H9 (cell line): Measurements from ENCODE around the gene DDX60. TPM values are rescaled to one million over a fixed set of nuclear protein-coding genes. Genes with fewer than 3 reads are reported as not detected.

Experiments used
- DNase-seq: peaks from one replicate; pipeline ENCODE4 v3.0.0-alpha.2; 2017
- H2AFZ ChIP-seq: one replicate; pipeline ENCODE4 v1.6.1; 2013; ENCODE audit warnings: mild to moderate bottlenecking, low read length, control low read depth, moderate library complexity
- H2AK5ac ChIP-seq: 2 replicates; pipeline ENCODE4 v1.6.1; 2013; ENCODE audit warnings: low read length, control low read depth, mixed read lengths; ENCODE audit not compliant: insufficient read length
- H2BK120ac ChIP-seq: one replicate; pipeline ENCODE4 v1.6.1; 2013; ENCODE audit warnings: low read depth, mild to moderate bottlenecking, low read length, control low read depth, inconsistent platforms; ENCODE audit not compliant: poor library complexity, severe bottlenecking
- H2BK12ac ChIP-seq: 2 replicates; pipeline ENCODE4 v1.6.1; 2013; ENCODE audit warnings: low read length, control low read depth, mixed read lengths, low read depth; ENCODE audit not compliant: insufficient read length
- H2BK15ac ChIP-seq: 2 replicates; pipeline ENCODE4 v1.6.1; 2013; ENCODE audit warnings: low read depth, low read length, control low read depth
- H2BK20ac ChIP-seq: one replicate; pipeline ENCODE4 v1.6.1; 2013; ENCODE audit warnings: low read depth, mild to moderate bottlenecking, low read length, control low read depth, inconsistent platforms; ENCODE audit not compliant: poor library complexity, severe bottlenecking
- H2BK5ac ChIP-seq: 2 replicates; pipeline ENCODE4 v1.6.1; 2013; ENCODE audit warnings: low read length, control low read depth, mixed read lengths; ENCODE audit not compliant: insufficient read length
- H3K14ac ChIP-seq: 2 replicates; pipeline ENCODE4 v1.6.1; 2013; ENCODE audit warnings: low read length, control low read depth; ENCODE audit not compliant: insufficient read depth
- H3K18ac ChIP-seq: 2 replicates; pipeline ENCODE4 v1.6.1; 2013; ENCODE audit warnings: low read depth, mild to moderate bottlenecking, mixed read lengths, low read length, control low read depth; ENCODE audit not compliant: insufficient read length
- H3K23ac ChIP-seq: 2 replicates; pipeline ENCODE4 v1.6.1; 2013; ENCODE audit warnings: low read length, control low read depth, mixed read lengths, low read depth; ENCODE audit not compliant: insufficient read length
- H3K23me2 ChIP-seq: 2 replicates; pipeline ENCODE4 v1.6.1; 2013; ENCODE audit warnings: low read depth, mild to moderate bottlenecking, mixed read lengths, low read length, control low read depth; ENCODE audit not compliant: insufficient read length, poor library complexity, severe bottlenecking
- H3K27ac ChIP-seq: 2 replicates; pipeline ENCODE4 v1.5.1; 2013; ENCODE audit warnings: low read length, control low read depth, mixed read lengths, low read depth; ENCODE audit not compliant: insufficient read length
- H3K27me3 ChIP-seq: 2 replicates; pipeline ENCODE4 v1.6.1; 2013; ENCODE audit warnings: low read length, control low read depth, inconsistent platforms; ENCODE audit not compliant: insufficient read depth
- H3K4ac ChIP-seq: 2 replicates; pipeline ENCODE4 v1.6.1; 2013; ENCODE audit warnings: low read depth, mild to moderate bottlenecking, control low read depth, inconsistent platforms, low read length, moderate library complexity
- H3K4me1 ChIP-seq: 2 replicates; pipeline ENCODE4 v1.6.1; 2013; ENCODE audit warnings: low read length, control low read depth, inconsistent platforms; ENCODE audit not compliant: insufficient read depth
- H3K4me2 ChIP-seq: 2 replicates; pipeline ENCODE4 v1.6.1; 2013; ENCODE audit warnings: low read length, control low read depth, mixed read lengths; ENCODE audit not compliant: insufficient read length, insufficient read depth
- H3K56ac ChIP-seq: 2 replicates; pipeline ENCODE4 v1.6.1; 2013; ENCODE audit warnings: low read depth, mild to moderate bottlenecking, mixed read lengths, low read length, control low read depth; ENCODE audit not compliant: insufficient read length
- H3K79me1 ChIP-seq: 2 replicates; pipeline ENCODE4 v1.6.1; 2013; ENCODE audit warnings: low read depth, mild to moderate bottlenecking, moderate library complexity, low read length, control low read depth, inconsistent platforms; ENCODE audit not compliant: insufficient read depth, poor library complexity, severe bottlenecking
- H3K79me2 ChIP-seq: 2 replicates; pipeline ENCODE4 v1.6.1; 2013; ENCODE audit warnings: low read length, control low read depth, inconsistent platforms; ENCODE audit not compliant: insufficient read depth
- H3K9ac ChIP-seq: 2 replicates; pipeline ENCODE4 v1.6.1; 2013; ENCODE audit warnings: low read length, control low read depth, mixed read lengths; ENCODE audit not compliant: insufficient read length; ENCODE audit errors: extremely low read depth
- H3K9me3 ChIP-seq: one replicate; pipeline ENCODE4 v1.6.1; 2013; ENCODE audit warnings: low read depth, low read length, inconsistent platforms; ENCODE audit not compliant: control insufficient read depth
- H3T11ph ChIP-seq: one replicate; pipeline ENCODE4 v1.6.1; 2013; ENCODE audit warnings: mild to moderate bottlenecking, low read length, control low read depth, inconsistent platforms
- H4K20me1 ChIP-seq: one replicate; pipeline ENCODE4 v1.6.1; 2013; ENCODE audit not compliant: control insufficient read depth, insufficient read length, insufficient read depth
- H4K5ac ChIP-seq: 2 replicates; pipeline ENCODE4 v1.6.1; 2013; ENCODE audit warnings: low read depth, mild to moderate bottlenecking, mixed read lengths, low read length, control low read depth; ENCODE audit not compliant: insufficient read length
- H4K8ac ChIP-seq: replicated peaks from 2 replicates; pipeline ENCODE4 v1.6.1; 2013; ENCODE audit warnings: low read length, control low read depth, mixed read lengths, low read depth; ENCODE audit not compliant: insufficient read length
- H4K91ac ChIP-seq: 2 replicates; pipeline ENCODE4 v1.6.1; 2013; ENCODE audit warnings: low read depth, mild to moderate bottlenecking, moderate library complexity, mixed read lengths, low read length, control low read depth; ENCODE audit not compliant: insufficient read length
- H3K27ac Mint-ChIP-seq, 3 experiments: 2 replicates in 2 of 3; 3 replicates in 1 of 3; pipeline ENCODE4 v1.8.0; 2020 to 2021; ENCODE audit warnings: mixed read lengths in 3 of 3, mild to moderate bottlenecking in 1 of 3, moderate library complexity in 1 of 3
- H3K27me3 Mint-ChIP-seq: 2 replicates; pipeline ENCODE4 v1.8.0; 2021; ENCODE audit warnings: low read depth, mild to moderate bottlenecking, moderate library complexity, mixed read lengths
- H3K36me3 Mint-ChIP-seq, 3 experiments: 2 replicates in 2 of 3; 3 replicates in 1 of 3; pipeline ENCODE4 v1.8.0; 2020 to 2021; ENCODE audit warnings: low read depth in 3 of 3, mixed read lengths in 3 of 3; ENCODE audit not compliant: insufficient read depth in 1 of 3
- H3K4me1 Mint-ChIP-seq, 2 experiments: 2 replicates each; pipeline ENCODE4 v1.8.0; 2020; ENCODE audit warnings: mixed read lengths in 2 of 2
- H3K4me3 Mint-ChIP-seq, 2 experiments: 2 replicates in 1 of 2; 3 replicates in 1 of 2; pipeline ENCODE4 v1.8.0; 2020 to 2021; ENCODE audit warnings: mild to moderate bottlenecking in 2 of 2, mixed read lengths in 2 of 2, moderate library complexity in 1 of 2
- H3K9me3 Mint-ChIP-seq, 2 experiments: 2 replicates in 1 of 2; 3 replicates in 1 of 2; pipeline ENCODE4 v1.8.0; 2020; ENCODE audit warnings: mild to moderate bottlenecking in 2 of 2, mixed read lengths in 2 of 2, moderate library complexity in 1 of 2
- CTCF ChIP-seq: fragments of 200-600 bp; sonication (generic); conservative IDR thresholded peaks from 3 replicates; pipeline ENCODE4 v1.8.0; 2021; ENCODE audit warnings: antibody characterized with exemption, mild to moderate bottlenecking
- WGBS: extraction: QIAGEN DNeasy Blood & Tissue Kit; methylation state at CpG from one replicate; pipeline ENCODE4 v1.1.7; 2013; ENCODE audit warnings: missing lambda C conversion rate, low lambda C conversion rate, mixed read lengths; ENCODE audit not compliant: insufficient read length; ENCODE audit errors: extremely low coverage; 5-methylcytosine and 5-hydroxymethylcytosine counted together
- total RNA-seq: library from RNA; stranded (reverse); gene quantifications from 2 replicates; pipeline ENCODE4 v1.2.1, GENCODE V29; 2021

Gene DDX60
- total RNA-seq, 1 experiment from 2014 or later: 3.9 TPM

- WGBS: 100% methylated on average over 1 of the region's 4 CpGs
- H4K5ac ChIP-seq: no peak overlapping the region
- H3K27ac Mint-ChIP-seq: no peak overlapping the region
Measured at GRCh38 chr4:168199260-168199957, 119.1 kb downstream of the DDX60 start.

More at GRCh38 chr4:168199260-168199957, 119.1 kb downstream of the DDX60 start:
- Histone ChIP-seq H3K23ac (no peak overlapping the region), H3T11ph (no peak overlapping the region), H3K18ac (no peak overlapping the region), H3K9me3 (peaks cover 10% of the 10 kb centered on the region), H4K20me1 (no peaks in the 10 kb centered on the region), H3K56ac (no peak overlapping the region), H2BK12ac (no peak overlapping the region), H2AFZ (no peak overlapping the region), H3K9ac (no peak overlapping the region), H2BK20ac (no peak overlapping the region), H3K23me2 (no peaks in the 10 kb centered on the region), H4K8ac (no peak overlapping the region), H3K79me1 (no peaks in the 10 kb centered on the region), H2BK15ac (no peak overlapping the region), H3K14ac (no peak overlapping the region), H3K4me1 (no peaks in the 10 kb centered on the region), H2BK120ac (no peak overlapping the region), H2BK5ac (no peak overlapping the region), H3K27me3 (no peaks in the 10 kb centered on the region), H3K79me2 (no peaks in the 10 kb centered on the region), H3K4ac (no peak overlapping the region), H3K27ac (no peak overlapping the region), H4K91ac (no peak overlapping the region), H2AK5ac (no peak overlapping the region), H3K4me2 (no peak overlapping the region)
- Mint-ChIP-seq H3K4me3 (no peak overlapping the region), H3K27me3 (no peaks in the 10 kb centered on the region; the same call in 1 of the 2 replicates), H3K9me3 (peaks cover 42 to 47% of the 10 kb centered on the region in 2 experiments), H3K4me1 (no peaks in the 10 kb centered on the region), H3K36me3 (peaks cover 12 to 45% (median 26%) of the 10 kb centered on the region in 3 experiments)
- DNase-seq: no peak
- no peak for TF ChIP-seq CTCF
